HG02763 (cell line): Measurements from ENCODE around the gene ZNF45.
A peak's percentile ranks its signal among the peaks of the same experiment; 100 is the strongest.
"Not testable (repeated sequence)": the region's sequence is repeated elsewhere in the genome, so short reads cannot be mapped to it uniquely, and the experiment has no call there.

Source experiments
- ATAC-seq: cut with Tn5 transposase; IDR thresholded peaks from one replicate; pipeline ENCODE4 v1.9.1; 2021; ENCODE audit warnings: mild to moderate bottlenecking, moderate library complexity; ENCODE audit not compliant: unreplicated experiment

ZNF45 gene

DNA sequence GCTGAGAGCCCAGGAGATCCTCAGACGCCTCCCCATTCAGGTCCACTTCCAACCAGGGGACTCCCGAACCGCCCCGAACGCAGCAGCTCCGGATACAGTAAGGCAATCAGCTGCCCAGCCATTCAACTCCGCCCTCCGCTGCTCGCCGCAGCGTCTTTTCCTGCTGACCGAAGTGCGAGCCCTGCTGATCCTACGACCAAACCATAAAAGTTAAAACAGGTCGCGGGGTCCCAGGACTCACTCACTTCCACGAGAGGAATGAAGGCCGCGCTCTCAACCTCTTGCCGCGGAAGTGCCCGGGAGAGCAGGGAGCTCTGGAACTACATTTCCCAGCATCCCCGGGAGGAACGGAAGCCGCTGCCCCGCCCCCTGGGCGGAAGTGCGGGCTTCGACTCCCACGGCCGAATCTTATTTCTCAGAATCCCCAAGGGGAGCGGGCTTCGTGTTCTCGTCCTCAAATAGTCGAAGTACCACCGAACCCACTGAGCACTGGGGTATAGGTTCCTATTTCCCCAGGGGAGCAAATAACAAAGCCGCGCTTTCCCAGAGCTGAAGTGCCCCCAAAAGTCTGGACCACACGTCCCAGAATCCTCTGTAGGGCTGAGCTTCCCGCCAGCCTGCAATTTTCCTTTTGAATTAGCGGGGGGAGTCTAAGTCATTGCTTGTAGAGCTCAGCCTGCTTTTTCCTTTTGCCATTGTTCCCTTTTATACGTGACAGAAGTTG is at the start of gene ZNF45:
Gene ZNF45, minus strand, starts transcription at position 298 of the 724 bp plus-strand sequence. CDS start 13,097 bp downstream, outside the sequence.
- ATAC-seq = peak; percentile 91

- no peak for ATAC-seq
Measured at GRCh38 chr19:43984687-43985000, 49.6 kb upstream of the ZNF45 start.

GRCh38 chr19:43983912-43984686 is 49.0 kb upstream of the ZNF45 start, which contains the start of gene ZNF155:
Gene ZNF155, plus strand, starts transcription at chr19:43984188. Its CDS starts 4,356 bp downstream, at chr19:43988544.
- ATAC-seq = peak; percentile 90

DNA sequence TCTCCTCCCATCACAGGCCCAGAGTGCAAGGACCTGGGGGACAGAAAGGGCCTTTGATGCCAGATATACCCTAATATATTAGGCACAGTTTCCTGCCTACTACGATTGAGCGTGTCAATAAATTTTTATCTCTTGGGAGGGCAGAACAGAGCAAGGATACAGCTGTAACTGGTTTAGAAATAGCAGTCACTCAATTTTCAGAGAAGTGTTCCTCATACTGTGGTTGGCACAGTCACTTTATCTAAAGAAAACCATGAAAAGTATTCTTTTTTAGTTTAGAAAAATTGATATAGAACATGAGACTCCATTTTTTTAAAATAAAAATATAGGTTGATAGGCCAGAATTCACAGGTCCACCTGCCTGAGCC is 48.4 kb upstream of the ZNF45 start:
- no peak for ATAC-seq

DNA sequence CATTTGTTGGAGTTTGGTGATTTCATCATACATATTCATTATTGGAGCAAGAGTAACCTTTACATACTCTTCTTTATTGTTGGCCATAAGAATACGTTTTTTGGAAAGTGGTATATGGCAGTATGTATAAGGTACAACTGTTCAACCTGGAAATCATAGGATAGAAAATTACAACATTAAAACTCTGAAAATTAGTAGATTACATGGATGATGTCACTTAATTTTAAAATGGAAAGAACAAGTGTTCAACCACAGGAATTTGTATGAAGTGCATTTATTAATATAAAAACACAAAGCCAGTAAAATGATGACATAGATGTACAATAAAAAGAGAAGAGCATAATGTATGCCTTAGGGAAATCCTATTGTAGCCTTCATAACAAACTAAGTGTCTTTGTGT is 41.6 kb upstream of the ZNF45 start:
- no peak for ATAC-seq

DNA sequence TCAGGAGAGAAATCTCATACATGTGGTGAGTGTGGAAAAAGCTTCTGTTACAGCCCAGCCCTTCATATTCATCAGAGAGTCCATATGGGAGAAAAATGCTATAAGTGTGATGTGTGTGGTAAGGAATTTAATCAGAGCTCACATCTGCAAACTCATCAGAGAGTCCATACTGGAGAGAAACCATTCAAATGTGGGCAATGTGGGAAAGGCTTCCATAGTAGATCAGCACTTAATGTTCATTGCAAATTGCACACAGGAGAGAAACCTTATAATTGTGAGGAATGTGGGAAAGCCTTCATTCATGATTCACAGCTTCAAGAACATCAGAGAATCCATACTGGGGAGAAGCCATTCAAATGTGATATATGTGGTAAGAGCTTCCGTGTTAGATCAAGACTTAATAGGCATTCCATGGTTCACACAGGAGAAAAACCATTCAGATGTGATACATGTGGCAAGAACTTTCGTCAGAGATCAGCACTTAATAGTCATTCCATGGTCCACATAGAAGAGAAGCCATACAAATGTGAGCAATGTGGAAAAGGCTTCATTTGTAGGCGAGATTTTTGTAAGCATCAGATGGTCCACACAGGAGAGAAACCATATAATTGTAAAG is 31.1 kb upstream of the ZNF45 start:
- no peak for ATAC-seq

DNA sequence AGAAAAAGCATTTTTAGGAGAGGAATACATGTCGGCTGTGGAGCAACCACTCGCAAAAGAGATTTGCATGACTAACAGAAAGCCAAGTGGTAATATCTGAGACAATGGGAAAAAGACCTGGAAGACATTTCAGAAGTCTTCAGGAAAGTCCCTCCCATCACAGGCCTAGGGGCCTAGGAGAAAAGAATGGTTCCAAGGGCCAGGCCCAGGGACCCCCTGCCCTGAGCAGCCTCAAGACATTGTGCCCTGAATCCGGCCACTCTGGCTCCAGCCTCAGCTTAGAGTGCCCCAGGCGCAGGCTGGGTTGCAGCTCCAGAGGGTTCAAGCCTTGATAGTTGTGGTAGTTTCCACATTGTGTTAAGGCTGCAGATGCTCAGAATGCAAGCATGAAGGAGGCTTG is 25.3 kb upstream of the ZNF45 start:
- ATAC-seq = no peak

- ATAC-seq = no peak
Measured at GRCh38 chr19:43957891-43958290, 22.8 kb upstream of the ZNF45 start.

DNA sequence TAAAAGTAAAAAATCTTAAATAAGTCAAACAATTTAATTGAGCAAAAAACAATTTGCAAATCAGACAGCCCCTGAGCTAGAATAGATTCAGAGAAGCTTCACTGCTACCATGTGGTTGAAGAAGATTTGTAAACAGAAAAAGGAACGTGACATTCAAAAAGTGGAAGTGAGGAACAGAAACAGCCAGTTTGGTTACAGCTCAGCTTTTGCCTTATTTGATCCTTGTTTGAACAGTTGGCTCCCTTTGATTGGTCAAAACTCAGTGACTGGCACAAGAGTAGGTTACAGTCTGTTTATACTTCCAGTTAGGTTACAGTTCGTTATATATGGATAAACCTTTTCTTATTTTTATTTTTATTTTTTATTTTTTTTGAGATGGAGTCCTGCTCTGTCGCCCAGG is 21.7 kb upstream of the ZNF45 start:
- ATAC-seq = no peak

DNA sequence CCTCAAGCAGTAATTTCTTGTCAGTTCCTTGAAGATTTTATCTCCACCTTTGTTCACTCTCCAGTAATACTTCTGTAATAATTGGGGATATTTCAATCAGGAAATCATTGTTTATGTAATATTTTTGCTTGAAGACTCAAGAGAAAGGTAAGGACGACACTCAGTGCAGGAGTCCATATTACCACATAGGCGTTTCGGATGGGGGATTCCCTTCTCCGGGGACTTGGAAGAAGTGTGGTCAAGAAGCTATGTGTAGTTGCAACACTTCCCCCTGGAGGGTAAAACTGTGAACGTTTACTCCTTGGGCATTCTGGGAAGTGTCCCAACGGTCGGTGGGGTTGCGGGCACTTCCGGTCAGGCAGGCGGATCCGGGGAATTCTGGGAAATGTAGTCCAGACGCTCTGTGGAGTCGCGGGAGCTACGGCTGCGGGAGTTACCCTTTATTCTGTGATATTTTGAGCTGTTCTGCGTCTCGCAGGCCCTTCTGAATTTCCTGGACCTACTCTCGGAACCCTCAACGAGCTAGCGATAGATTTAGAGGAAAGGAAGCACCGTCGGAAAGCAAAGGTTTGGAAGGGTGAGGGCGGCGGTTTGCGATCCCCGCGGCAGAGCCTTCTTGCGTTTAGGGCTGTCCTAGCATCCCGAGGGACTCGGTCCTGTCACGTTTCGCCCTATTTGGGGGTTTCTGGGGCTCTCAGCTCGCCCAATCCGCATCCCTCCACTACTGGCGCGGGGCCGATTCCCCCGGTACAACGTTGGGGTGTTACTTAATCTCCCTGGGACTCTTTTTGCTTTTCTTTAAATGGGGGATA is 16.0 kb upstream of the ZNF45 start, which contains the start of gene ZNF221:
Gene ZNF221, plus strand, starts transcription at position 395 of the 812 bp plus-strand sequence. CDS start 11,499 bp downstream, outside the sequence.
- peak; percentile 89 for ATAC-seq

GRCh38 chr19:43949803-43950202 is 14.7 kb upstream of the ZNF45 start:
- ATAC-seq = not testable (repeated sequence)

- ATAC-seq = not testable (repeated sequence)
Measured at GRCh38 chr19:43947412-43947811, 12.3 kb upstream of the ZNF45 start.

GRCh38 chr19:43941209-43941608 is 6.1 kb upstream of the ZNF45 start:
- ATAC-seq = no peak

DNA sequence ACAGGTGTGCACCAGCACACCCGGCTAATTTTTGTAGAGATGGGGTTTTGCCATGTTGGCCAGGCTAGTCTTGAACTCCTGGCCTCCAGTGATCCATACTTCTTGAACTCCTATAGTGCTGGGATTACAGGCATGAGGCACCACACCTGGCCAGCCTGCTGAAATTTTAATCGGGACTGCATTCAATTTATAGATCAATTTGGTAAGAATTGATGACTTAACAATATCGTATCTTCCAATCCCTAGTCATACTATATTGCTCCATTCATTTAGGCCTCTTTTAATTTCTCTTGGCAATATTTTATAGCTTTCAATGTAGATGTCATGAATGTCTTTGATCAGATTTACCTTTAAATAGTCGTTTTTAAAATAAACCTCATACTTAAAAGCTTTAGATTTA is 5.6 kb upstream of the ZNF45 start:
- ATAC-seq = no peak

DNA sequence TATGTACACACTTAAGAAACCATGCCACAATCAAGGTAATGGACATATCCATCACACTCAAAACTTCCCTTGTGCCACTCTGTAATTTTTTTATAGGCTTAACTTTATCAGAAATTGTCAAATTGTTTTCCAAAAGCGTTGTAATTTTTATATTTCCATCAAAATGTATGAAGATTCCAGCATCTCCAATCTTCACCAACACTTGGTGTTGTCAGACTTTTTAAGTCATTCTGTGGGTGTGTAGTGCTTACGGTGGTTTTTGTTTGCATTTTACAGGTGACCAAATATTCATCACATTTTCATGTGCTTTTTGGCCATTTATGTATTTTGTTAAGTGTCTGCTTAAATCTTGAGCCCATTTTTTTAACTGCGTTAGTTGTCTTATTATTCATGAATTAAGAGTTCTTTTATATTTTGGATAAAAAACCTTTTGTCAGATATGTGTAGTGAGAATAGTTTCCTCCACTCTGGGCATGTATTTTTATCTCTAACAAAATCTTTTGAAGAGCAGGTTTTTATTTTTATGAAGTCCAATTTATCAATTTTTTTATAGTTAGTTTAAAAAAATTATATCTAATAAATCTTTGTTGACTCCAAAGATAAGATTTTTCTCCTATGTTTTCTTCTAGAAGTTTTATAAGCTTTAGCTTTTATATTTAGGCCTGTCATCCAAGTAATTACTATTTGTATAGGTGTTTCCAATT is 4.6 kb upstream of the ZNF45 start:
- no peak for ATAC-seq

- no peak for ATAC-seq
Measured at GRCh38 chr19:43936188-43936587, 1.1 kb upstream of the ZNF45 start.

GRCh38 chr19:43934055-43934984 is 762 bp downstream of the ZNF45 start:
- ATAC-seq = no peak

- no peak for ATAC-seq
Measured at GRCh38 chr19:43928820-43929219, 6.3 kb downstream of the ZNF45 start.

DNA sequence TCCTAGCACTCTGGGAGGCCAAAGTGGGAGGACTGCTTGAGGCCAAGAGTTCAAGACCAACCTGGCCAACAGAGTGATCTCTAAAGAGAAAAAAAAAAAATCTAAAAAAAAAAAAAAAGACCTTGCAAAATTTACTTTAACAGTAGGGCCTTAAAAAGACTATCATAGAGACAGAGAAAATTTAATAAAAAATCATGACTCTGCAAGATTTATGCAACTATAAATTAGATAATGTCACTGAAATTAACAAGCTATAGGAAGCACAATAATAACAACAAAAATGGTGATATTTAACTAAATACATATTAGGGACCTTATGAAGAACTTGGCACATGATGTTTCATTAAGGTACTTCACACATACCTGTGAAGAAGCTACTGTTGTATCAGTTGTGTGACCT is 11.2 kb downstream of the ZNF45 start:
- no peak for ATAC-seq
